OCI-LY3 (cell line): ENCODE measurements around the gene GAA.
"Not testable (repeated sequence)": the region's sequence is repeated elsewhere in the genome, so short reads cannot be mapped to it uniquely, and the experiment has no call there.

Experiments
- H2AFZ ChIP-seq: fragments of 200-600, 300-600 bp; shearing (Covaris generic); 2 replicates; pipeline ENCODE4 v1.6.0; 2014; ENCODE audit warnings: antibody characterized with exemption, low read depth, low read length
- H3K27ac ChIP-seq: fragments of 200-600, 300-600 bp; sonication (generic); 2 replicates; pipeline ENCODE4 v1.5.1; 2014; ENCODE audit warnings: mild to moderate bottlenecking, low read length, moderate library complexity, mixed read lengths
- H3K27me3 ChIP-seq: fragments of 200-600, 300-600 bp; sonication (generic); 2 replicates; pipeline ENCODE4 v1.6.1; 2014; ENCODE audit warnings: low read depth, low read length, mixed read lengths
- H3K36me3 ChIP-seq: fragments of 200-600, 300-600 bp; sonication (generic); replicated peaks from 2 replicates; pipeline ENCODE3; 2014; ENCODE audit warnings: low read depth, low read length, mixed read lengths
- H3K4me1 ChIP-seq: fragments of 300-600, 200-600 bp; sonication (generic); 2 replicates; pipeline ENCODE4 v1.6.1; 2014; ENCODE audit warnings: low read length, mixed read lengths
- H3K4me2 ChIP-seq: fragments of 200-600, 300-600 bp; sonication (generic); 2 replicates; pipeline ENCODE4 v1.6.1; 2014; ENCODE audit warnings: low read length, mixed read lengths
- H3K4me3 ChIP-seq: fragments of 300-600, 200-600 bp; sonication (generic); 2 replicates; pipeline ENCODE4 v1.5.1; 2014; ENCODE audit warnings: antibody characterized with exemption, mild to moderate bottlenecking, low read length, moderate library complexity
- H3K79me2 ChIP-seq: fragments of 300-600, 200-600 bp; shearing (Covaris generic); 2 replicates; pipeline ENCODE4 v1.6.1; 2014; ENCODE audit warnings: mild to moderate bottlenecking, low read length, mixed read lengths
- H3K9ac ChIP-seq: fragments of 300-600, 200-600 bp; shearing (Covaris generic); 2 replicates; pipeline ENCODE4 v1.6.0; 2014; ENCODE audit warnings: mild to moderate bottlenecking, low read length, moderate library complexity
- H3K9me3 ChIP-seq: fragments of 200-600, 300-600 bp; shearing (Covaris generic); 2 replicates; pipeline ENCODE4 v1.6.1; 2014; ENCODE audit warnings: low read length, mixed read lengths; ENCODE audit not compliant: insufficient read depth
- H4K20me1 ChIP-seq: fragments of 200-600, 300-600 bp; sonication (generic); 2 replicates; pipeline ENCODE4 v1.6.1; 2016; ENCODE audit warnings: low read length, mixed read lengths; ENCODE audit not compliant: insufficient read depth
- CTCF ChIP-seq: fragments of 200-600, 300-600 bp; sonication (generic); IDR thresholded peaks from 2 replicates; pipeline ENCODE4 v1.5.1; 2014; ENCODE audit warnings: antibody characterized with exemption, low read length, low read depth
- EZH2phosphoT487 ChIP-seq: fragments of 200-600 bp; shearing (Covaris generic); IDR thresholded peaks from 2 replicates; pipeline ENCODE4 v1.6.1; 2018; ENCODE audit warnings: antibody characterized with exemption, mixed run types, low read depth

Gene GAA

DNA sequence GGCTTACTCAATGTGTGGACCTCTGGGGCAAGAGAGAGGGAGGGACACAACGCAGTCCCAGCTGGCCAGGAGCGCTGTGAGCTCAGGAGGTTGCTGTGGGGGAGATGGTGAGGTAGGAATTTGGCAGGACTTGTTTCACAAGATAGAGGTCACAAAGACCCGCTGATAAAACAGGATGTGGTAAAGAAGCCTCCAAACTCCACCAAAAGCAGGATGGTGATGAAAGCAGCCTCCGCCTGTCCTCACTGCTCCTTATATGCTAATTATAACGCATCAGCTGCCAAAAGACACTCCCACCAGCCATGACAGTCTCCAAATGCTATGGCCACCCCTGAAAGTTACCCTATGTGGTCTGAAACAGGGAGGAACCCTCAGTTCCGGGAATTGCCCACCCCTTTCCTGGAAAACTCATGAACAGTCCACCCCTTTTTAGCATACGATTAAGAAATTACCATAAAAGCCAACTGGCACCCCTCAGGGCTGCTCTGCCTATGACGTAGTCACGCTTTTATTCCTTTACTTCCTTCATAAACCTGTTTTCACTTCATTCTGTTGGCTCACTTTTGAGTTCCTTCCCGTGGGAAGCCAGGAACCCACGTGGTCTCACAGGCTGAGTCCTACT, 50.8 kb downstream of the GAA start:
- TF ChIP-seq EZH2phosphoT487 (no peak), CTCF (no peak)
- Histone ChIP-seq H2AFZ (no peak overlapping the region), H3K4me3 (no peak overlapping the region), H3K79me2 (peaks cover 12% of the 10 kb centered on the region), H3K4me2 (no peak overlapping the region), H3K27me3 (no peaks in the 10 kb centered on the region), H4K20me1 (no peaks in the 10 kb centered on the region), H3K27ac (no peak overlapping the region), H3K9me3 (peaks cover 5% of the 10 kb centered on the region; the same call in 1 of the 2 replicates), H3K9ac (no peak overlapping the region), H3K36me3 (no peaks in the 10 kb centered on the region), H3K4me1 (peaks cover 12% of the 10 kb centered on the region)

DNA sequence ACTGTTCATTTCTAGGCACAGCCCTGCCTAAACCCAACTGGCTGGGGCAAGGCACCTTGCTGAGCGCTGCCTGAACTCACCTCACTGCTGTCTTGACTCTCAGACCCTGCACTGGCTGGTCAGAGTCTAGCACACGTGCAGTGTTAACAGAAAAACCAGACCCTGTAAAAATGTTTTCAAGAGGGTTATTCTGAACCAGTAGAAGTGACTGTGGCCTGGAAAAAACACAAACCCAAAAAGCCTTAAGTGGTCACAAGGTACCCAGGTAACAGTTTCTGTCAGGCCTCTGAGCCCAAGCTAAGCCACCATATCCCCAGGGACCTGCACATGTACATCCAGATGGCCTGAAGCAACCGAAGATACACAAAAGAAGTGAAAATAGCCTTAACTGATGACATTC, 51.6 kb downstream of the GAA start:
- Histone ChIP-seq H3K27ac (no peak overlapping the region), H4K20me1 (no peaks in the 10 kb centered on the region), H3K36me3 (no peaks in the 10 kb centered on the region), H3K4me3 (no peak overlapping the region), H3K4me1 (peaks cover 11% of the 10 kb centered on the region), H3K9ac (no peak overlapping the region), H2AFZ (no peak overlapping the region), H3K4me2 (no peak overlapping the region), H3K79me2 (peaks cover 4% of the 10 kb centered on the region), H3K9me3 (peaks cover 5% of the 10 kb centered on the region; the same call in 1 of the 2 replicates), H3K27me3 (no peaks in the 10 kb centered on the region)
- TF ChIP-seq CTCF, result no peak
- TF ChIP-seq EZH2phosphoT487, result no peak

- H3K27ac ChIP-seq, result no peak overlapping the region
- peaks cover 8% of the 10 kb centered on the region; the same call in 1 of the 2 replicates for H3K4me1 ChIP-seq
- no peaks in the 10 kb centered on the region for H3K27me3 ChIP-seq
- no peak overlapping the region for H3K9ac ChIP-seq
- peaks cover 5% of the 10 kb centered on the region; the same call in 1 of the 2 replicates for H3K9me3 ChIP-seq
- no peak overlapping the region for H3K4me3 ChIP-seq
- TF ChIP-seq CTCF, result no peak
- no peak for TF ChIP-seq EZH2phosphoT487
- H3K36me3 ChIP-seq, result no peaks in the 10 kb centered on the region
- H3K79me2 ChIP-seq, result no peaks in the 10 kb centered on the region
- H2AFZ ChIP-seq, result no peak overlapping the region
- H4K20me1 ChIP-seq, result no peaks in the 10 kb centered on the region
- H3K4me2 ChIP-seq, result no peak overlapping the region
Measured at GRCh38 chr17:80154166-80154565, 52.8 kb downstream of the GAA start.

- H2AFZ ChIP-seq, H3K36me3 ChIP-seq, H3K4me3 ChIP-seq, H3K27me3 ChIP-seq, H3K9me3 ChIP-seq, H3K27ac ChIP-seq, H3K79me2 ChIP-seq, H4K20me1 ChIP-seq, H3K9ac ChIP-seq, H3K4me1 ChIP-seq, H3K4me2 ChIP-seq: not testable (repeated sequence)
Measured at GRCh38 chr17:80155600-80155999, 54.2 kb downstream of the GAA start.

- Histone ChIP-seq H3K4me2 (no peak overlapping the region), H3K4me3 (no peak overlapping the region), H3K9ac (no peak overlapping the region), H2AFZ (no peak overlapping the region), H3K36me3 (no peaks in the 10 kb centered on the region), H4K20me1 (no peaks in the 10 kb centered on the region), H3K27ac (no peak overlapping the region), H3K4me1 (no peaks in the 10 kb centered on the region), H3K9me3 (no peaks in the 10 kb centered on the region), H3K27me3 (peaks cover 5% of the 10 kb centered on the region), H3K79me2 (no peaks in the 10 kb centered on the region)
- no peak for TF ChIP-seq EZH2phosphoT487
- no peak for TF ChIP-seq CTCF
Measured at GRCh38 chr17:80158846-80159245, 57.5 kb downstream of the GAA start.
